HepG2 (cell line): ENCODE data around the gene SNRPD1. TPM values are rescaled to one million over a fixed set of nuclear protein-coding genes. Genes with fewer than 3 reads are reported as not detected.

Experiments used
- ATF4 ChIP-seq, 2 experiments: fragments of 450-650 bp in 1 of 2; sonication (generic) in 1 of 2; formaldehyde crosslinking; IDR thresholded peaks; 2 replicates each; pipeline versions ENCODE4 v1.5.0 to v1.8.0; 2020 to 2022; ENCODE audit warnings: mild to moderate bottlenecking in 1 of 2, missing genetic modification reagents in 1 of 2
- CC2D1A ChIP-seq: sonication (generic); formaldehyde crosslinking; IDR thresholded peaks from 2 replicates; pipeline ENCODE4 v1.8.1; 2023; ENCODE audit warnings: mild to moderate bottlenecking, missing genetic modification reagents
- GATA4 ChIP-seq: sonication (generic); IDR thresholded peaks from 2 replicates; pipeline ENCODE4 v1.6.1; 2016; ENCODE audit warnings: antibody characterized with exemption, low read depth, borderline replicate concordance
- KAT2B ChIP-seq: fragments of 150-350 bp; IDR thresholded peaks from 2 replicates; pipeline ENCODE4 v1.6.1; 2014; ENCODE audit warnings: low read depth, low read length, borderline replicate concordance
- KMT2B ChIP-seq: IDR thresholded peaks from 2 replicates; pipeline ENCODE4 v1.6.1; 2016; ENCODE audit warnings: missing genetic modification reagents, missing compliant biosample characterization
- MBNL3 ChIP-seq: fragments of 250-450 bp; sonication (Bioruptor Pico); conservative IDR thresholded peaks from 2 replicates; pipeline ENCODE4 v1.8.0; 2022; ENCODE audit warnings: mild to moderate bottlenecking, inconsistent platforms
- MED8 ChIP-seq: sonication (generic); formaldehyde crosslinking; IDR thresholded peaks from 2 replicates; pipeline ENCODE4 v1.8.1; 2023; ENCODE audit warnings: mild to moderate bottlenecking, missing genetic modification reagents; ENCODE audit not compliant: insufficient replicate concordance
- MTF2 ChIP-seq: sonication (generic); formaldehyde crosslinking; IDR thresholded peaks from 2 replicates; pipeline ENCODE4 v1.5.0; 2020; ENCODE audit warnings: missing genetic modification reagents, borderline replicate concordance
- NFIC ChIP-seq: IDR thresholded peaks from 2 replicates; pipeline ENCODE4 v1.6.1; 2012; ENCODE audit warnings: mild to moderate bottlenecking, low read length, inconsistent platforms
- NFKB2 ChIP-seq: sonication (generic); formaldehyde crosslinking; IDR thresholded peaks from 2 replicates; pipeline ENCODE4 v1.4.0; 2020; ENCODE audit warnings: missing genetic modification reagents, borderline replicate concordance
- RERE ChIP-seq: IDR thresholded peaks from 2 replicates; pipeline ENCODE4 v1.6.1; 2016; ENCODE audit warnings: low read depth, missing genetic modification reagents, missing compliant biosample characterization
- SRY ChIP-seq: sonication (generic); formaldehyde crosslinking; IDR thresholded peaks from 2 replicates; pipeline ENCODE4 v1.8.0; 2022; ENCODE audit warnings: mild to moderate bottlenecking, missing genetic modification reagents
- ZFP41 ChIP-seq: sonication (generic); formaldehyde crosslinking; IDR thresholded peaks from 2 replicates; pipeline ENCODE4 v1.4.0; 2020; ENCODE audit warnings: mild to moderate bottlenecking, missing genetic modification reagents, borderline replicate concordance
- ZFY ChIP-seq: sonication (generic); formaldehyde crosslinking; IDR thresholded peaks from 2 replicates; pipeline ENCODE4 v1.4.0; 2020; ENCODE audit warnings: missing genetic modification reagents
- ZNF121 ChIP-seq: sonication (generic); formaldehyde crosslinking; IDR thresholded peaks from 2 replicates; pipeline ENCODE4 v1.5.0; 2020; ENCODE audit warnings: mild to moderate bottlenecking, missing genetic modification reagents
- ZNF143 ChIP-seq: sonication (generic); formaldehyde crosslinking; IDR thresholded peaks from 2 replicates; pipeline ENCODE4 v1.4.0; 2020; ENCODE audit warnings: missing genetic modification reagents
- ZNF18 ChIP-seq: sonication (generic); formaldehyde crosslinking; IDR thresholded peaks from 2 replicates; pipeline ENCODE4 v1.8.0; 2022; ENCODE audit warnings: mild to moderate bottlenecking, missing genetic modification reagents; ENCODE audit not compliant: insufficient replicate concordance
- ZNF3 ChIP-seq: IDR thresholded peaks from 2 replicates; pipeline ENCODE4 v1.7.0; 2017; ENCODE audit warnings: inconsistent platforms
- ZNF567 ChIP-seq: sonication (generic); formaldehyde crosslinking; IDR thresholded peaks from 2 replicates; pipeline ENCODE4 v1.8.1; 2023; ENCODE audit warnings: mild to moderate bottlenecking, missing genetic modification reagents, borderline replicate concordance
- ZNF737 ChIP-seq: sonication (generic); formaldehyde crosslinking; IDR thresholded peaks from 2 replicates; pipeline ENCODE4 v1.5.0; 2020; ENCODE audit warnings: missing genetic modification reagents, mild to moderate bottlenecking, borderline replicate concordance
- ZNF780A ChIP-seq: sonication (generic); formaldehyde crosslinking; IDR thresholded peaks from 2 replicates; pipeline ENCODE4 v1.8.0; 2022; ENCODE audit warnings: mild to moderate bottlenecking, missing genetic modification reagents, moderate library complexity
- polyA plus RNA-seq, 8 experiments: library from polyadenylated mRNA; depleted of rRNA in 3 of 8; stranded (reverse) in 7 of 8; unstranded in 1 of 8; fragments of >200 nt; fragmentation: Illumina TruSeq in 4 of 8; extraction: Trizol in 4 of 8; gene quantifications; 2 replicates each; pipeline versions ENCODE4 v1.2.1 to v1.2.3, GENCODE V29; 2011 to 2016; ENCODE audit warnings: low read depth in 4 of 8, missing spikeins in 1 of 8, mixed read lengths in 1 of 8; ENCODE audit not compliant: insufficient read depth in 1 of 8
- total RNA-seq, 5 experiments: library from RNA; depleted of rRNA; stranded (reverse); fragments of >200 nt; fragmentation: Illumina TruSeq; extraction: Trizol; gene quantifications; 2 replicates each; pipeline ENCODE4 v1.2.3, GENCODE V29; 2016; ENCODE audit warnings: low read depth in 1 of 5

SNRPD1 gene
- total and polyA plus RNA-seq, 2 of the 13 experiments (the other 11 are each of a cell fraction or from before 2014, with no cell fraction given) = 22.7 to 275 TPM

DNA sequence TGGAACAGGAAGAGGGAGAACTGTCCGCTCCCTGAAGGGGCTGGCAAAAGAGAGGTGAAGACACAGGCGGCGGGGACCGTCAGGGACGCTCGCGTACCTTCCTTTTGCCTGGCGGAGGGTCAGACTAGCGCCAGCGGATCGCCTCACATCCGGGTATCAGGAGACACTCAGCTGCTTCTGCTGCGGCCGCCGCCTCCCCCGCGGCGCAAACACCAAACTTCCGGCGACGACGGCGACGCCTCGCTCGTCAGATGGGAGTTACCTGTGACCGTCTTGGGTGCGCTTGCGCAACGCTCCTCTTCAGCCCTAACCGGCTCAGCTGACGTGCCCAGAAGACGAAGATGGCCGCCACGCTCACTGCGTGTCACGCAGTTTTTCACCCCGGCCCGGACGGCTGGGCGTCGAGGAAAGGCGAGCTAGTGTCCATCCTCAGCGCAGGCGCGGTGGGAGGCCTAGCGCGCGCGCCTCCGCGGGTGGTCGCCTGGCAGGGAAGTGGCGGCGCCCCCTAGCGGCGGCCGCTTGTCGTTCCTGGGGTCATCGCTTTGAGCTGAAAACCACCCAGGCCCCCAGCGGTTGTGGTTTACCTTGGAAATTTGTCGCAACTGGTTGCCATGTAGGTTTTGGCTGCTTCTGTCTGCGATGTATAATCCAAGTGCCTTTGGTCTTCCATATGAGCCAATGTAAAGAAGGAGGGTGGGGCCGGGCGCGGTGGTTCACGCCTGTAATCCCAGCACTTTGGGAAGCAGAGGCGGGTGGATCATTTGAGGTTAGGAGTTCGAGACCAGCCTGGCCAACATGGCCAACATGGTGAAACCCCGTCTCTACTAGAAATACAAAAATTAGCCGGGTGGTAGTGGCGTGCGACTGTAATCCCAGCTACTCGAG lies 11.3 kb upstream of the SNRPD1 start, which contains the start of gene ESCO1 (continued):
- TF ChIP-seq ZNF143 (CRISPR knock-in tag) = 0 out of 2 replicates have a peak, but pooled peaks have one; percentile 36
- no peak for TF ChIP-seq MTF2 (CRISPR knock-in tag)
- TF ChIP-seq ZNF121 (CRISPR knock-in tag) = no peak; the same call in none of the 2 replicates
- no peak for TF ChIP-seq KAT2B
- peak; percentile 22 for TF ChIP-seq MED8 (CRISPR knock-in tag)
- TF ChIP-seq ZNF567 (CRISPR knock-in tag) = no peak
- TF ChIP-seq NFIC = no peak
- TF ChIP-seq RERE = peak; percentile 31; the same call in 1 of the 2 replicates
- no peak for TF ChIP-seq GATA4
- no peak for TF ChIP-seq MBNL3 (CRISPR knock-in tag)
- TF ChIP-seq ZNF737 = no peak
- TF ChIP-seq NFKB2 (CRISPR knock-in tag) = 0 out of 2 replicates have a peak, but pooled peaks have one; percentile 77
- TF ChIP-seq ZFY (CRISPR knock-in tag) = peak; percentile 77
- TF ChIP-seq ZNF780A (CRISPR knock-in tag) = peak; percentile 81; the same call in 1 of the 2 replicates
- peak; percentile 23 for TF ChIP-seq SRY (CRISPR knock-in tag)
- no peak for TF ChIP-seq ZNF3 (CRISPR knock-in tag)
- peak in 1 of 2 experiments; percentile 71; a peak in 2 of 4 replicates for TF ChIP-seq ATF4 (CRISPR knock-in tag; IDR thresholded peaks at IDR 0.05)
- no peak for TF ChIP-seq ZFP41 (CRISPR knock-in tag)
- TF ChIP-seq CC2D1A = no peak
- peak; percentile 90 for TF ChIP-seq ZNF18
- peak; percentile 80; the same call in 1 of the 2 replicates for TF ChIP-seq KMT2B (CRISPR knock-in tag)
